ENCODE data around the gene SEC24C.

DNA sequence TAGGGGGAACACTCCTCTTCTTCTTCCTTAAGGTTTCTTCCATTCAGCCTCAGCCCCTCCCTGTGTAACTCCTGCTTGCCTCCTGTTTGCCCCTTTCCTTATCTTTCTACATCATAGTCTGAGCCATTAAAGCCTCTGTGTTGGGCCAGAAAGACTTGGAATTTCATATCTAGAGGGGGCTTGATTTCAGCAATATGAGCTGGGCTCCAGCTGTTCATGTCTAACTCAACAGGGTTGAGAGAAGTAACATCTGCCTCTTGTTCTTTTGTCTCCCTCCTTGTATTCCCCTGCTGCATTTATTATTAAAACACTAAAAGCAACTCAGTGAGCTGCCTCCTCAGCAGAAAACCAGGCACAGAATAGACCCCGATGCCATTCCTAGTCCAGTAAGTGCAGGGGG is 17.6 kb downstream of the SEC24C start:
- TF ChIP-seq CTCF (conservative IDR thresholded peaks at IDR 0.05; ENCODE audit: low read length) = no peak
- TF ChIP-seq EZH2phosphoT487 (IDR thresholded peaks at IDR 0.05; ENCODE audit: borderline replicate concordance) = no peak

Measured in Loucy (cell line).